Esophagus squamous epithelium (tissue), 4 donors: Measurements from ENCODE around the gene ARFGEF3.

Experiments used
- CTCF ChIP-seq, 6 experiments: fragments of 450-650 bp in 4 of 6; fragments of 200-600 bp in 2 of 6; sonication (generic) in 2 of 6; IDR thresholded peaks; one replicate each; pipeline ENCODE4 v1.5.1; 2016 to 2019; ENCODE audit warnings: antibody characterized with exemption in 6 of 6, mild to moderate bottlenecking in 4 of 6, moderate library complexity in 4 of 6
- POLR2A ChIP-seq, 4 donors: fragments of 450-650 bp; IDR thresholded peaks; one replicate each; pipeline ENCODE4 v1.6.1; 2017; ENCODE audit warnings: antibody characterized with exemption in 4 of 4, mild to moderate bottlenecking in 4 of 4, moderate library complexity in 3 of 4

- no peak for TF ChIP-seq POLR2A (IDR thresholded peaks at IDR 0.05)
- no peak for TF ChIP-seq CTCF (IDR thresholded peaks at IDR 0.05)
These were observed 75.7 kb downstream of the ARFGEF3 start for GRCh38 chr6:138237463-138237862.
